Endodermal cell (in vitro differentiated cells): ENCODE measurements around the gene FRA10AC1. TPM values are rescaled to one million over a fixed set of nuclear protein-coding genes. Genes with fewer than 3 reads are reported as not detected.
A peak's percentile ranks its signal among the peaks of the same experiment; 100 is the strongest.

Experiments used
- DNase-seq: peaks from one replicate; pipeline ENCODE4 v3.0.0-alpha.2; 2017
- H3K27ac ChIP-seq: 2 replicates; pipeline ENCODE4 v1.5.1; 2013; ENCODE audit warnings: mild to moderate bottlenecking, low read depth, low read length, moderate library complexity
- H3K27me3 ChIP-seq: 2 replicates; pipeline ENCODE4 v1.6.1; 2013; ENCODE audit warnings: mild to moderate bottlenecking, low read length, moderate library complexity; ENCODE audit not compliant: insufficient read depth, control insufficient read depth, poor library complexity, severe bottlenecking
- H3K36me3 ChIP-seq: 2 replicates; pipeline ENCODE4 v1.7.0; 2013; ENCODE audit warnings: mild to moderate bottlenecking, low read length, moderate library complexity; ENCODE audit not compliant: control insufficient read depth, insufficient read depth
- H3K4me1 ChIP-seq: one replicate; pipeline ENCODE4 v1.7.0; 2013; ENCODE audit warnings: low read length; ENCODE audit not compliant: control insufficient read depth, insufficient read depth
- H3K4me3 ChIP-seq: 2 replicates; pipeline ENCODE4 v1.5.1; 2013; ENCODE audit warnings: mild to moderate bottlenecking, low read length, moderate library complexity
- H3K9ac ChIP-seq: 2 replicates; pipeline ENCODE4 v1.6.1; 2013; ENCODE audit warnings: mild to moderate bottlenecking, low read length, moderate library complexity; ENCODE audit not compliant: poor library complexity, severe bottlenecking; ENCODE audit errors: extremely low read depth
- H3K9me3 ChIP-seq: 2 replicates; pipeline ENCODE4 v1.6.1; 2013; ENCODE audit warnings: mild to moderate bottlenecking, low read length, moderate library complexity; ENCODE audit not compliant: control insufficient read depth
- H3K27ac Mint-ChIP-seq: 2 replicates; pipeline ENCODE4 v1.8.0; 2020; ENCODE audit warnings: mixed read lengths
- H3K27me3 Mint-ChIP-seq: 2 replicates; pipeline ENCODE4 v1.8.0; 2021; ENCODE audit warnings: mild to moderate bottlenecking, mixed read lengths; ENCODE audit not compliant: insufficient read depth
- H3K36me3 Mint-ChIP-seq: 2 replicates; pipeline ENCODE4 v1.8.0; 2020; ENCODE audit warnings: low read depth, mixed read lengths
- H3K4me1 Mint-ChIP-seq: 2 replicates; pipeline ENCODE4 v1.8.0; 2020; ENCODE audit warnings: mixed read lengths
- H3K4me3 Mint-ChIP-seq: 2 replicates; pipeline ENCODE4 v1.8.0; 2020; ENCODE audit warnings: mild to moderate bottlenecking, moderate library complexity, mixed read lengths
- H3K9me3 Mint-ChIP-seq: 2 replicates; pipeline ENCODE4 v1.8.0; 2020; ENCODE audit warnings: mild to moderate bottlenecking, mixed read lengths
- WGBS, 2 experiments: methylation state at CpG; one replicate each; pipeline versions ENCODE4 v1.1.5 to v1.1.7; 2013; ENCODE audit warnings: missing lambda C conversion rate in 2 of 2, mixed read lengths in 1 of 2; ENCODE audit not compliant: insufficient coverage in 1 of 2, insufficient read length in 1 of 2; 5-methylcytosine and 5-hydroxymethylcytosine counted together
- total RNA-seq, 2 donors: library from RNA; stranded (reverse); fragmentation: NEBNext Ultra II Directional in 1 of 2; extraction: Animal tissue kit (Norgen Biotek cat#: 25700) in 1 of 2; gene quantifications; 2 replicates in 1 of 2; 3 replicates in 1 of 2; pipeline ENCODE4 v1.2.1, GENCODE V29; 2021
- TF ChIP-seq, protein P1 (sequence below): fragments of 200-600 bp; sonication (generic); conservative IDR thresholded peaks from 2 replicates; pipeline ENCODE4 v1.5.0; 2021; ENCODE audit warnings: antibody characterized with exemption, mild to moderate bottlenecking

FRA10AC1 gene
- total RNA-seq, 2 donors from 2014 or later: 16.5 to 28.3 TPM

DNA sequence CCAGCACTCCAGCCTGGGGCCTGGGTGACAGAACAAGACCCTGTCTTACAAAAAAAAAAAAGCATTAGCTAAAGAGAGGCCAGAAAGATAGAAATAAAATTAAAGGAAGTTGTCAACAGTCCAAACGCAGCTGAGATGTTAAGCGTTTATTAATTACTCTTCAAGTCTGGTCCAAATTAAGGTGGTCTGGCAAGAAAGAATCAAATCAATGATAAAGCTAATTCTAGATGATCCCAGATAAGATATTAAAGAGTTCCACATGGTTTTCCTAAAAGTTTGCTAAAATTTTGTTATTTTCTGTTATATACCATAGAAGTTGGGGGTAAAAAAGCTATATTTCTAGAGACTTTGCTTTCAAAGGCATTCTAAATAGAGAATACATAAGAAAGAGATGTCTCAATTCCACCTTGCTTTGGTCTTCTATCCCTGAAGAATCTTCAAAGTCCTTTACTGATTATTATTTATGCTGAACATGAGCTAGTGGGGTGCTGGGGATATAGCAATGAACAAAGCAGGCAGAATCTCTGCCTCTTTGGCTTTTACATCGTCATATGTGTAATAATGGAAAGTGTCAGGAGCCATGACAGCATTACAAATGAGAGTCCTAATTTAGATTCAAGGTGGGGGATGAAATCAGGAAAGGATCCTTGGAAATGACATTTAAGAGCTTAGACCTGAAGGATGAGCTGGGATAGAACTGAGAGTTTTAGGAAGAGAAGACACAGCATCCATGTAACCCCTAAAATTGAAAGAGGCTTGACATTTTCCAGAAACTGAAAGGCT, 23.4 kb downstream of the FRA10AC1 start:
- no peaks in the 10 kb centered on the region for H3K27me3 ChIP-seq
- Mint-ChIP-seq H3K9me3 (no peaks in the 10 kb centered on the region), H3K36me3 (peaks cover 9% of the 10 kb centered on the region), H3K27me3 (no peaks in the 10 kb centered on the region), H3K4me1 (no peaks in the 10 kb centered on the region), H3K27ac (no peak overlapping the region), H3K4me3 (no peak overlapping the region)
- no peak overlapping the region for H3K4me3 ChIP-seq
- no peak overlapping the region for H3K27ac ChIP-seq
- 94 to 100% methylated on average over 2 to 3 of the region's 3 CpGs for WGBS, 2 experiments
- no peaks in the 10 kb centered on the region for H3K9me3 ChIP-seq
- DNase-seq: no peak
- H3K9ac ChIP-seq: no peak overlapping the region
- peaks cover 56% of the 10 kb centered on the region for H3K36me3 ChIP-seq
- H3K4me1 ChIP-seq: no peaks in the 10 kb centered on the region
- TF ChIP-seq, protein P1, sequence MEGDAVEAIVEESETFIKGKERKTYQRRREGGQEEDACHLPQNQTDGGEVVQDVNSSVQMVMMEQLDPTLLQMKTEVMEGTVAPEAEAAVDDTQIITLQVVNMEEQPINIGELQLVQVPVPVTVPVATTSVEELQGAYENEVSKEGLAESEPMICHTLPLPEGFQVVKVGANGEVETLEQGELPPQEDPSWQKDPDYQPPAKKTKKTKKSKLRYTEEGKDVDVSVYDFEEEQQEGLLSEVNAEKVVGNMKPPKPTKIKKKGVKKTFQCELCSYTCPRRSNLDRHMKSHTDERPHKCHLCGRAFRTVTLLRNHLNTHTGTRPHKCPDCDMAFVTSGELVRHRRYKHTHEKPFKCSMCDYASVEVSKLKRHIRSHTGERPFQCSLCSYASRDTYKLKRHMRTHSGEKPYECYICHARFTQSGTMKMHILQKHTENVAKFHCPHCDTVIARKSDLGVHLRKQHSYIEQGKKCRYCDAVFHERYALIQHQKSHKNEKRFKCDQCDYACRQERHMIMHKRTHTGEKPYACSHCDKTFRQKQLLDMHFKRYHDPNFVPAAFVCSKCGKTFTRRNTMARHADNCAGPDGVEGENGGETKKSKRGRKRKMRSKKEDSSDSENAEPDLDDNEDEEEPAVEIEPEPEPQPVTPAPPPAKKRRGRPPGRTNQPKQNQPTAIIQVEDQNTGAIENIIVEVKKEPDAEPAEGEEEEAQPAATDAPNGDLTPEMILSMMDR: no peak

DNA sequence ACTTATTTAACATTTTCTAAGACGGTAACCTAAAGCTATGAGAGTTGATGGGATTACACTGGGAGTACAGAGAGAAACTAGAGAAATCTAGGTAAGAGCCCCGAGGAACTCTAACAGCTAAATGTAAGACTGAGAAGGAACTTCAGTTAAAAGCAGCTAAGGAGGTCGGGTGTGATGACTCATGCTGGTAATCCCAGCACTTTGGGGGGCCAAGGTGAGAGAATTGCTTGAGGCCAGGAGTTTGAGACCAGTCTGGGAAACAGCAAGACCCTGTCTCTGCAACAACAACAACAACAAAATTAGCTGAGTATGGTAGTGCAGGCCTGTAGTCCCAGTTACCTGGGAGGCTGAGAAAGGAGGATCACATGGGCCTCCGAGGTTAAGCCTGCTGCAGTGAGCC, 24.0 kb downstream of the FRA10AC1 start:
- H3K36me3 Mint-ChIP-seq: peaks cover 9% of the 10 kb centered on the region
- DNase-seq: peak; percentile 68
- no peaks in the 10 kb centered on the region for H3K9me3 Mint-ChIP-seq
- H3K27ac Mint-ChIP-seq: peak overlapping the region; percentile 5
- H3K4me1 Mint-ChIP-seq: no peaks in the 10 kb centered on the region
- TF ChIP-seq, protein P1: no peak
- Histone ChIP-seq H3K4me1 (no peaks in the 10 kb centered on the region), H3K4me3 (no peak overlapping the region), H3K9ac (no peak overlapping the region), H3K9me3 (no peaks in the 10 kb centered on the region), H3K36me3 (peaks cover 61% of the 10 kb centered on the region), H3K27me3 (no peaks in the 10 kb centered on the region), H3K27ac (no peak overlapping the region)
- no peaks in the 10 kb centered on the region for H3K27me3 Mint-ChIP-seq
- H3K4me3 Mint-ChIP-seq: no peak overlapping the region
- WGBS, 2 experiments: 74 to 93% methylated on average over 3 to 4 of the region's 4 CpGs

DNA sequence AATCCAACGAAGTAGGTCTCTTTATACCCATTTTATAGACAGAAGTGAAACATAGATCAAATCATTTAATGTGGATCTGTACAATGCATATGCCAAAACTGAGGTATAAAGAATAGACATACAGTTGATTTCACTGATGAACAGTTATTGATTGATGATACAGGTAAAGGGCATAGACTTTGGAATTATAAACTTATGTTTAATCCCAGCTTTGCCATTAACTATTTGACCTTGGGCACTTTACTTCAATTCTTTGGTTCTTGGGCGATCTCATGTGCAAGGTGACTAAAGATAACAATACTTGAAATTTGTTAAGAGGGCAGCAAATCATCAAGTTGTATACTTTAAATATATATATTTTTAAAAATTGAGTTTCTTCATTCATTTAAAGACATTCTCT, 28.6 kb downstream of the FRA10AC1 start:
- WGBS, 2 experiments: 100% methylated on average over 2 of the region's 2 CpGs; no CpG with 5 or more reads in 1 of the 2 experiments
- TF ChIP-seq, protein P1: no peak
- H3K9me3 Mint-ChIP-seq: no peaks in the 10 kb centered on the region
- peaks cover 16% of the 10 kb centered on the region for H3K36me3 Mint-ChIP-seq
- no peaks in the 10 kb centered on the region for H3K4me1 ChIP-seq
- H3K4me3 Mint-ChIP-seq: no peak overlapping the region
- H3K27ac ChIP-seq: no peak overlapping the region
- H3K9ac ChIP-seq: no peak overlapping the region
- no peaks in the 10 kb centered on the region for H3K9me3 ChIP-seq
- H3K4me3 ChIP-seq: no peak overlapping the region
- H3K27ac Mint-ChIP-seq: no peak overlapping the region
- H3K4me1 Mint-ChIP-seq: peaks cover 2% of the 10 kb centered on the region
- DNase-seq: no peak
- peaks cover 62% of the 10 kb centered on the region for H3K36me3 ChIP-seq
- H3K27me3 ChIP-seq: no peaks in the 10 kb centered on the region
- H3K27me3 Mint-ChIP-seq: no peaks in the 10 kb centered on the region
